ENCODE data around the gene SPECC1L. TPM values are rescaled to one million over a fixed set of nuclear protein-coding genes. Genes with fewer than 3 reads are reported as not detected.

Gene SPECC1L
- total RNA-seq, 4 donors from 2014 or later, result 65.2 to 102 (median 69.2) TPM

DNA sequence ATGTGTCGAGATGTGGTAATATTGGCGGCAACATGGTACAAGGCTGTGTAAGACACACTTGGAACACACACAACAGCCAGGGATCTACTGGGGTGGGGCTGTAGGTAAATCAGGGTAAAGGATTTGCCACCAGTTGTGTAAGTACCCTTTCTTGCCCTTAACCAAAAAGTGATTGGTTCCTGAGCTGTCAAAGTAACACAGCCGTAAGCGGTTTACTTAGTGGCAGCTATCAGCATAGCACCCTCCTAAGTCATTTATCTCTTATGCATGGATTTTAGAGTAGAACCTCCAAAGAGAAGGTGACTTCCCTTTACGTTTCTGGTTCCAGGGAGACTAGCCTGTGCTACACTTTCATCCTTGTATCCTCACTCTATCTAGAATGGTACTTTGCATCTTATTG is 57.2 kb downstream of the SPECC1L start:
- no peak for DNase-seq
- Histone ChIP-seq H3K4me1 (peaks cover 0 to 4% of the 10 kb centered on the region in 2 donors), H3K27me3 (no peaks in the 10 kb centered on the region), H3K9me3 (no peaks in the 10 kb centered on the region), H3K4me3 (replicated peaks in 1 of 3) (no peak overlapping the region), H3K27ac (no peak overlapping the region), H3K36me3 (peaks cover 7 to 17% of the 10 kb centered on the region in 2 donors)
- intact Hi-C loops (cut with DNase I), result loop anchor here (5.0 kb wide), 1 partner anchor 194 kb away; no protein-coding TSS in a partner anchor
- WGBS, 2 donors, result 92 to 97% methylated on average over 5 of the region's 5 CpGs
- TF ChIP-seq POLR2A (IDR thresholded peaks at IDR 0.05), result no peak
- TF ChIP-seq, protein P1, sequence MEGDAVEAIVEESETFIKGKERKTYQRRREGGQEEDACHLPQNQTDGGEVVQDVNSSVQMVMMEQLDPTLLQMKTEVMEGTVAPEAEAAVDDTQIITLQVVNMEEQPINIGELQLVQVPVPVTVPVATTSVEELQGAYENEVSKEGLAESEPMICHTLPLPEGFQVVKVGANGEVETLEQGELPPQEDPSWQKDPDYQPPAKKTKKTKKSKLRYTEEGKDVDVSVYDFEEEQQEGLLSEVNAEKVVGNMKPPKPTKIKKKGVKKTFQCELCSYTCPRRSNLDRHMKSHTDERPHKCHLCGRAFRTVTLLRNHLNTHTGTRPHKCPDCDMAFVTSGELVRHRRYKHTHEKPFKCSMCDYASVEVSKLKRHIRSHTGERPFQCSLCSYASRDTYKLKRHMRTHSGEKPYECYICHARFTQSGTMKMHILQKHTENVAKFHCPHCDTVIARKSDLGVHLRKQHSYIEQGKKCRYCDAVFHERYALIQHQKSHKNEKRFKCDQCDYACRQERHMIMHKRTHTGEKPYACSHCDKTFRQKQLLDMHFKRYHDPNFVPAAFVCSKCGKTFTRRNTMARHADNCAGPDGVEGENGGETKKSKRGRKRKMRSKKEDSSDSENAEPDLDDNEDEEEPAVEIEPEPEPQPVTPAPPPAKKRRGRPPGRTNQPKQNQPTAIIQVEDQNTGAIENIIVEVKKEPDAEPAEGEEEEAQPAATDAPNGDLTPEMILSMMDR (IDR thresholded peaks at IDR 0.05), result no peak

DNA sequence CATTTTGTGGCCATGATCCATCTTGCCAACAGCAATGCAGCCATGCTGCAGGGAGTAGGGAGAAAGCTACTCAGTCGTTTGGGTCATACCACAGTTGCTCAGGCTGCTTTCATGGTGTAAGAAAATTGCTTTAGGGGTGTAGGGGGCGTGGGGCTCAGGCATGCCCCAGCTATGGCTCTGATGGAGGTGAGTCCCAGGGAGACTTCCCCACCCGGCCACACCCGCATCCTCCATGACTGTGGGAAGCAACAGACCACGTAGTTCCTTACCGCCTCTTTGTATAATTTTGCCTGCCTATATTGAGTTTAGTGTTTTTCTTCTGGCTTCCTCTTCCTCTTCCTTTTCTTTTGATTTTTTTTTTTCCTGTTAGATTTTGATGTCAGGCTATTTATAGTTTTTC is 58.8 kb downstream of the SPECC1L start:
- H3K27ac ChIP-seq, result no peak overlapping the region
- DNase-seq, result no peak
- TF ChIP-seq POLR2A (IDR thresholded peaks at IDR 0.05), result no peak
- TF ChIP-seq, protein P1 (IDR thresholded peaks at IDR 0.05), result no peak
- H3K36me3 ChIP-seq, result peaks cover 13 to 19% of the 10 kb centered on the region in 2 donors
- H3K4me1 ChIP-seq, result peaks cover 0 to 4% of the 10 kb centered on the region in 2 donors
- no peak overlapping the region for H3K4me3 ChIP-seq (replicated peaks in 1 of 3)
- H3K9me3 ChIP-seq, result no peaks in the 10 kb centered on the region
- 77 to 88% methylated on average over 6 of the region's 6 CpGs for whole genome bisulfite sequencing, 2 donors
- intact Hi-C loops (cut with DNase I), result loop anchor here (5.0 kb wide), 1 partner anchor 193 kb away; no protein-coding TSS in a partner anchor
- no peaks in the 10 kb centered on the region for H3K27me3 ChIP-seq

DNA sequence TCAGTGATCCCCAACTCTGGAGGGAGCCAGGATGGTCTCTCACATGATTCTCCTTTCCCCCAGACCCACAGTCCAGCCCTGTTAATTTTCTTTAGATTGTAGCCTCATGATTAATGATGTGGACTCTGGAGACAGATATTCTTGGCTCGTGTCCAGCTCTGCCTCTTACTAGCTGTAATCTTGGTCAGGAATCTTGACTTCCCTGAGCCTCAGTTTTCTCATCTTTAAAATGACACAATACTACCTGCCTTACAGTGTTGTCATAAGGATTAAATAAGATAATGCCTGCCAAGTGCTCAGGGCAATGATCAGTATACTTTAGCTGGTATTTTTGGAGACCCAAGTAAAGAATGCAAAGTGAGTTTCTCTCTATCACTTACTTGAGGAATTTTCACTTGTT is 60.0 kb downstream of the SPECC1L start:
- H3K36me3 ChIP-seq, result peaks cover 21 to 28% of the 10 kb centered on the region in 2 donors
- no peak overlapping the region for H3K4me3 ChIP-seq (replicated peaks in 1 of 3)
- intact Hi-C loops (cut with DNase I), result no loop called here
- 23 to 44% methylated on average over 1 of the region's 1 CpG for WGBS, 2 donors
- H3K27ac ChIP-seq, result no peak overlapping the region
- no peaks in the 10 kb centered on the region for H3K27me3 ChIP-seq
- TF ChIP-seq POLR2A (IDR thresholded peaks at IDR 0.05), result no peak
- TF ChIP-seq, protein P1 (IDR thresholded peaks at IDR 0.05), result no peak
- no peak for DNase-seq
- H3K4me1 ChIP-seq, result no peaks in the 10 kb centered on the region
- no peaks in the 10 kb centered on the region for H3K9me3 ChIP-seq

DNA sequence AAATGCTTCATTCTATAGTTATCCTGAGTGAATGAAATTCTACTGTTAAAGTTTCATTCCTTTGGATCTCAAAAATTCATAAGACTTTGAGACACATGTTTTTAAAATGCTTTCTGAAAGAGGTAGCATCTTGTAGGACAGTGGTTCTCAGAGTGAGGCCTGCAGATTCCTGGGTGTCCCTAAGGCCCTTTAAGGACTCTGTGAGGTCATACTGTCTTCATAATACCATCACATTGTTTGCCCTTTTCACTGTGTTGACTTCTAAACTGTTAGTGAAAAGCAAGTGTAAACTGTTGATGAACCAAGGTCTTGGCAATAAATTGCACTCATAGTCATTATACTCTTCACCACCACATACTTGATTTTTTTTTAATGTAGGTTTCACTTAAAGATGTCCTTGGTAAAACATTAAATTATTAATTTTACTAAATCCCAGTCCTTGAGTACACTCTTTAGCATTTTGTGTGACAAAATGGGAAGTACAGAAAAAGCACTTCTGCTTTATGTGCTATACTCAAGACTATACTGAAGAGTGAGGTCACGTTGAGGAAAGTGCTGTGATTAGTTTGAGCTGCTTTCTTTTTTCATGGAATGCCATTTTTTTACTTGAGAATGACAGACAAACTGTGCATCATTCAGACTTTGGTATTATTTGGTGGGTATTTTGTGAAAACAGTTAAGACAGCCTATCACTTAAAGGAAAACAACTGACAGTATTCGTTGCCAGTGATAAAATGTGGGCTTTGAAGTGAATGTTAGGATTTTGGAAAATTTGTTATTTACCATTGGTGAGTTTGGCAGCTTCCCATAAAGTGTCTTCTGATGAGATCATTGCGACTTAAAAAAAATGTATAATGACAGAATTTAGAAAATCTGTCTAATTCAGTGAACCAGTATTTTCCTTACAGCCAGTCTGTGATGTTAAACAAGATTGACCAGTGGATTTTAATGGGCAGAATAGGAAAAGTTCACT is 61.1 kb downstream of the SPECC1L start:
- intact Hi-C loops (cut with DNase I), result no loop called here
- Histone ChIP-seq H3K36me3 (peaks cover 21 to 28% of the 10 kb centered on the region in 2 donors), H3K4me3 (replicated peaks in 1 of 3) (no peak overlapping the region), H3K27ac (no peak overlapping the region), H3K9me3 (no peaks in the 10 kb centered on the region), H3K4me1 (no peaks in the 10 kb centered on the region), H3K27me3 (no peaks in the 10 kb centered on the region)
- WGBS, 2 donors, result 87 to 91% methylated on average over 3 of the region's 3 CpGs
- TF ChIP-seq POLR2A (IDR thresholded peaks at IDR 0.05), result no peak
- TF ChIP-seq, protein P1 (IDR thresholded peaks at IDR 0.05), result no peak
- DNase-seq, result no peak

DNA sequence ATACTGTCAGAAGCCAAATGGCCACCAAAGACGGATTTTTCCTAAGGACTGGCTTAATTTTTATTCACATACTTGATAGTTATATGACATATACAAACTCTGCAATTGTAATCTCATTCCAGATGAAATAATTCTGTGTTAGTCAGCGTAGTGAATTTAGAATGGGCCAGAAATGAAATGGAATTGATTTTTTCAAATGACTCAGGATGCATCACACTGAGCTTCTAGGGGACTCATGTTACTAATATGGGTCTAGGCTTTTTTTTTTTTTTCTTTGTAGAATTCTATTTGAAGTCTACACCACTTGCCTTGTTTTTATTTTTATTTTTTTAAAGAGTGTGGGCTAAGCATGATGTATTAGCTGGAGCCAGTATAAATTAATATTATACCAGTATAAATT is 62.7 kb downstream of the SPECC1L start:
- TF ChIP-seq, protein P1 (IDR thresholded peaks at IDR 0.05), result no peak
- TF ChIP-seq POLR2A (IDR thresholded peaks at IDR 0.05), result no peak
- Histone ChIP-seq H3K27me3 (no peaks in the 10 kb centered on the region), H3K9me3 (no peaks in the 10 kb centered on the region), H3K4me3 (replicated peaks in 1 of 3) (no peak overlapping the region), H3K27ac (no peak overlapping the region), H3K36me3 (peaks cover 21 to 28% of the 10 kb centered on the region in 2 donors), H3K4me1 (peaks cover 5 to 8% of the 10 kb centered on the region in 2 donors)
- DNase-seq, result no peak
- WGBS, 2 donors, result 96% methylated on average over 2 of the region's 2 CpGs
- intact Hi-C loops (cut with DNase I), result no loop called here
